Gastrocnemius medialis (tissue), 4 donors: ENCODE data around the gene EPO.

ENCODE experiments used
- POLR2A ChIP-seq, 2 donors: fragments of 450-650 bp; IDR thresholded peaks; one replicate each; pipeline ENCODE4 v1.6.1; 2017; ENCODE audit warnings: antibody characterized with exemption in 2 of 2, mild to moderate bottlenecking in 2 of 2, moderate library complexity in 2 of 2
- TF ChIP-seq, protein P1 (sequence below), 5 experiments: fragments of 450-650 bp in 3 of 5; fragments of 200-600 bp in 2 of 5; sonication (generic) in 2 of 5; IDR thresholded peaks in 4 of 5; conservative IDR thresholded peaks in 1 of 5; 1 replicate in 4 of 5; 2 replicates in 1 of 5; pipeline ENCODE4 v1.5.1; 2016 to 2019; ENCODE audit warnings: antibody characterized with exemption in 5 of 5, mild to moderate bottlenecking in 3 of 5, moderate library complexity in 3 of 5

DNA sequence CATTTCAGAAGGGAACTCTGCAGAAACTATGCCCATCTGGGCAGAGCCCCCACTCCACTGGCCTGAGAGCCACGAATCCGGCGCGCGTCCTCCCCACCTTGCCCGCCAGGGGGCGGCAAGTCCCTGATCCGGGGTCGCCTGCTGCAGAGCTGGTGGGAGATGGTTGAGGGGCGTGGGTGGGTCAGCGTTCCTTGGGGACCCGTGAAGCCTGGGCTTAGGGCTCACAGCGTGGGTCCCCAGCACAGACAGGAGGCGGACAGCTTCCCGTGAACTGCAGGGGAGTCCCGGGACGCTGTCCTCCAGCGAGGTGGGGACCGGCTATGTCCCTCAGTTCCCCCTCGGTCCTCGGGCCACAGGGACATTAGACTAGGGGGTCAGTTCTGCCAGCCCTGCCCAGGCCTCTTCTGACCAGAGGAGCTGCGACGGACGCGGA lies 14.9 kb upstream of the EPO start:
- TF ChIP-seq, protein P1, sequence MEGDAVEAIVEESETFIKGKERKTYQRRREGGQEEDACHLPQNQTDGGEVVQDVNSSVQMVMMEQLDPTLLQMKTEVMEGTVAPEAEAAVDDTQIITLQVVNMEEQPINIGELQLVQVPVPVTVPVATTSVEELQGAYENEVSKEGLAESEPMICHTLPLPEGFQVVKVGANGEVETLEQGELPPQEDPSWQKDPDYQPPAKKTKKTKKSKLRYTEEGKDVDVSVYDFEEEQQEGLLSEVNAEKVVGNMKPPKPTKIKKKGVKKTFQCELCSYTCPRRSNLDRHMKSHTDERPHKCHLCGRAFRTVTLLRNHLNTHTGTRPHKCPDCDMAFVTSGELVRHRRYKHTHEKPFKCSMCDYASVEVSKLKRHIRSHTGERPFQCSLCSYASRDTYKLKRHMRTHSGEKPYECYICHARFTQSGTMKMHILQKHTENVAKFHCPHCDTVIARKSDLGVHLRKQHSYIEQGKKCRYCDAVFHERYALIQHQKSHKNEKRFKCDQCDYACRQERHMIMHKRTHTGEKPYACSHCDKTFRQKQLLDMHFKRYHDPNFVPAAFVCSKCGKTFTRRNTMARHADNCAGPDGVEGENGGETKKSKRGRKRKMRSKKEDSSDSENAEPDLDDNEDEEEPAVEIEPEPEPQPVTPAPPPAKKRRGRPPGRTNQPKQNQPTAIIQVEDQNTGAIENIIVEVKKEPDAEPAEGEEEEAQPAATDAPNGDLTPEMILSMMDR (IDR thresholded peaks at IDR 0.05 in 4 of 5, conservative IDR thresholded peaks at IDR 0.05 in 1 of 5) = peak; percentile 82 to 96 (median 93)
- no peak for TF ChIP-seq POLR2A (IDR thresholded peaks at IDR 0.05)
